Left lung (tissue), 10 donors: ENCODE results near the gene MSH6. TPM values are rescaled to one million over a fixed set of nuclear protein-coding genes. Genes with fewer than 3 reads are reported as not detected.

Source experiments
- ATAC-seq: fragments of 200-7000 bp; cut with Tn5 transposase; one replicate; pipeline ENCODE4 v1.9.1; 2020; ENCODE audit warnings: moderate library complexity
- DNase-seq, 4 donors: peaks; one replicate each; pipeline ENCODE4 v3.0.0-alpha.2; 2013 to 2020
- H3K27ac ChIP-seq, 2 donors: fragments of 200-600 bp; sonication (generic) in 1 of 2; one replicate each; pipeline versions ENCODE4 v1.5.0 to v1.8.0; 2020 to 2021
- H3K27me3 ChIP-seq, 2 donors: fragments of 200-600 bp; sonication (generic) in 1 of 2; one replicate each; pipeline versions ENCODE4 v1.5.0 to v1.8.0; 2020 to 2021
- H3K36me3 ChIP-seq, 2 donors: fragments of 200-600 bp; sonication (generic) in 1 of 2; one replicate each; pipeline versions ENCODE4 v1.5.0 to v1.8.0; 2020 to 2021
- H3K4me1 ChIP-seq, 2 donors: fragments of 200-600 bp; one replicate each; pipeline ENCODE4 v1.8.0; 2021
- H3K4me3 ChIP-seq, 2 donors: fragments of 200-600 bp; sonication (generic) in 1 of 2; one replicate each; pipeline versions ENCODE4 v1.5.0 to v1.8.0; 2020 to 2021; ENCODE audit warnings: mild to moderate bottlenecking in 1 of 2
- H3K9me3 ChIP-seq, 2 donors: fragments of 200-600 bp; sonication (generic) in 1 of 2; one replicate each; pipeline versions ENCODE4 v1.5.0 to v1.8.0; 2020 to 2021
- intact Hi-C, 2 donors: fragments of 100-400 bp; cut with DNase I; formaldehyde crosslinking; loops; one replicate each; pipeline versions ENCODE4 v1.11.2 to v1.14.2; 2022
- polyA plus RNA-seq, 6 donors: library from polyadenylated mRNA; unstranded; fragments of 120-200 nt; gene quantifications; one replicate each; pipeline ENCODE4 v1.2.1, GENCODE V29; 2013; ENCODE audit not compliant: insufficient read length in 6 of 6
- total RNA-seq, 2 donors: library from RNA; stranded (reverse); fragmentation: NEBNext Ultra II Directional; extraction: Animal tissue kit (Norgen Biotek cat#: 25700); gene quantifications; one replicate each; pipeline ENCODE4 v1.2.1, GENCODE V29; 2021
- TF ChIP-seq, protein P1 (sequence below), 2 donors: fragments of 200-600 bp; sonication (generic) in 1 of 2; IDR thresholded peaks; one replicate each; pipeline versions ENCODE4 v1.5.0 to v1.8.0; 2021; ENCODE audit warnings: antibody characterized with exemption in 2 of 2
- donor health status: DM: no; HTN: yes; CAD: no.
- donor health status: DM: no; HTN: no; CAD: no.

Gene MSH6
- total and polyA plus RNA-seq, 8 donors, result 48.2 to 90.1 (median 73.0) TPM

DNA sequence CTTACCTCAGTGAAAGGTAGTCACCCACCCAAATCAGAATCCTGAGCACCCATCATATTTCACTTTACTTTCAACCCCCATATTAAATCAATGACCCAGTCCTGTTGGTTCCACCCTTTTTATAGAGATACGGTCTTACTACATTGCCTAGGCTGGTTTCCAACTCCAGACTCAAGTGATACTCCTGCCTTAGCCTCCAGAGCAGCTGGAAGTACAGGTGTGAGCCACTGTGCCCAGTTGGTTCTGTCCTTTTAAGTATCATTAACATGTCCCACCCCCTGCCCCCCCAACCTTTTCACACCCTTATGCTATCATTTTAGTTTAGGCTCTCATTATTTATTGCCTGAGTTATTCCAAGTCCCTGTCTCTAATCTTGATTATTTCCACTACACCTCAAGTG lies 28.7 kb downstream of the MSH6 start:
- peaks cover 0 to 96% of the 10 kb centered on the region in 2 donors for H3K36me3 ChIP-seq
- no peaks in the 10 kb centered on the region for H3K27me3 ChIP-seq
- no peak for ATAC-seq

DNA sequence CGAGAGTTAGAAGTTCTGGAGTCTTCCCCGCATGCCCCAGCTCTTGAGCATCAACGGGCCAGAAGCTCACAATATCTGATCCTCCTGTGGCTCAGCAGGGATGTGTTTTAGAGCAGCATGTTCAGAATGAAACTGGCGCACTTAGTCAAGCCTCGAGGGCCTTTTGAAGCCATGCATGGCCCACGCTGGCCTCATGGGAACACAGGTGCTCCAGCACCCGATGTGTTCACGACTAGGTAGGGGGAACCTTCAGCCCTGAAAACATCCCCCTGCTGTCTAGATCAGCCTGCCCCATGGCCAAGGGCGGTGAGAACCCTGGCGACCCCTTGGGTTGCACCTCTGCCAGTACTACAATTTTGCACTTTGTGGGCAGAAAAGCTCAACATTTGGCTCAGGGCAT lies 32.8 kb downstream of the MSH6 start:
- H3K27ac ChIP-seq, result no peak overlapping the region
- H3K4me3 ChIP-seq, result no peak overlapping the region
- peaks cover 0 to 97% of the 10 kb centered on the region in 2 donors for H3K36me3 ChIP-seq
- TF ChIP-seq, protein P1, sequence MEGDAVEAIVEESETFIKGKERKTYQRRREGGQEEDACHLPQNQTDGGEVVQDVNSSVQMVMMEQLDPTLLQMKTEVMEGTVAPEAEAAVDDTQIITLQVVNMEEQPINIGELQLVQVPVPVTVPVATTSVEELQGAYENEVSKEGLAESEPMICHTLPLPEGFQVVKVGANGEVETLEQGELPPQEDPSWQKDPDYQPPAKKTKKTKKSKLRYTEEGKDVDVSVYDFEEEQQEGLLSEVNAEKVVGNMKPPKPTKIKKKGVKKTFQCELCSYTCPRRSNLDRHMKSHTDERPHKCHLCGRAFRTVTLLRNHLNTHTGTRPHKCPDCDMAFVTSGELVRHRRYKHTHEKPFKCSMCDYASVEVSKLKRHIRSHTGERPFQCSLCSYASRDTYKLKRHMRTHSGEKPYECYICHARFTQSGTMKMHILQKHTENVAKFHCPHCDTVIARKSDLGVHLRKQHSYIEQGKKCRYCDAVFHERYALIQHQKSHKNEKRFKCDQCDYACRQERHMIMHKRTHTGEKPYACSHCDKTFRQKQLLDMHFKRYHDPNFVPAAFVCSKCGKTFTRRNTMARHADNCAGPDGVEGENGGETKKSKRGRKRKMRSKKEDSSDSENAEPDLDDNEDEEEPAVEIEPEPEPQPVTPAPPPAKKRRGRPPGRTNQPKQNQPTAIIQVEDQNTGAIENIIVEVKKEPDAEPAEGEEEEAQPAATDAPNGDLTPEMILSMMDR (IDR thresholded peaks at IDR 0.05), result no peak
- no peaks in the 10 kb centered on the region for H3K4me1 ChIP-seq
- ATAC-seq, result no peak
- no peaks in the 10 kb centered on the region for H3K27me3 ChIP-seq
- no peak for DNase-seq
- intact Hi-C loops, result no loop called here
- H3K9me3 ChIP-seq, result no peaks in the 10 kb centered on the region

More for the DNA sequence above, 28.7 kb downstream of the MSH6 start:
- Histone ChIP-seq H3K9me3 (no peaks in the 10 kb centered on the region), H3K27ac (no peak overlapping the region), H3K4me1 (no peaks in the 10 kb centered on the region), H3K4me3 (no peak overlapping the region)
- TF ChIP-seq, protein P1 (IDR thresholded peaks at IDR 0.05), result no peak
- DNase-seq, result no peak
- intact Hi-C loops, result no loop called here

GRCh38 chr2:47818777-47819176 lies 35.8 kb downstream of the MSH6 start:
- DNase-seq, result no peak
- Histone ChIP-seq H3K9me3 (no peaks in the 10 kb centered on the region), H3K36me3 (peaks cover 0 to 97% of the 10 kb centered on the region in 2 donors), H3K27me3 (no peaks in the 10 kb centered on the region), H3K4me1 (no peaks in the 10 kb centered on the region), H3K4me3 (no peak overlapping the region), H3K27ac (peak overlapping the region in 1 of 2 donors; percentile 7)
- no peak for ATAC-seq
- intact Hi-C loops, result no loop called here
- TF ChIP-seq, protein P1 (IDR thresholded peaks at IDR 0.05), result no peak

GRCh38 chr2:47819834-47820233 lies 36.9 kb downstream of the MSH6 start:
- Histone ChIP-seq H3K4me3 (no peak overlapping the region), H3K4me1 (no peaks in the 10 kb centered on the region), H3K9me3 (no peaks in the 10 kb centered on the region), H3K27ac (no peak overlapping the region), H3K27me3 (no peaks in the 10 kb centered on the region), H3K36me3 (peaks cover 0 to 100% of the 10 kb centered on the region in 2 donors)
- ATAC-seq (no peak), DNase-seq (no peak)
- intact Hi-C loops, result no loop called here
- TF ChIP-seq, protein P1 (IDR thresholded peaks at IDR 0.05), result no peak

DNA sequence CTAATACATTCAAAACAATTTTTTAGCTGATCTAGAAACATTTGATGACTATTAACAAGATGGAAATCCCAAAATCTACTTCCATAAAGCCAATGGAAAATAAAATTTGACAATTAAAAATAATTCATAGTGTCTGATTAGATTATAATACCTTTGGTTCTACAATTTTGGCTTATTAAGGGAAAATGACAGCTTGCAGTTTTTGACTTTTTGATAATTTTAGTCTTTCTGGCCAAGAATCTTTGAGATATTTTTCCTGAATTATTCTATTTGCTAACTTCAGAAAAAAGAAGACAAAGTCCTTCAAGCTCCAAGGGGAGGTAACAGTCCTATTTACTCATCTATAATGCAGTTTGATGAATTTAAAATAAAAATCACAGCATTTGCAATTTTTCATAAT lies 39.6 kb downstream of the MSH6 start:
- no peak for DNase-seq
- no peak overlapping the region for H3K27ac ChIP-seq
- no peak for ATAC-seq
- H3K27me3 ChIP-seq, result no peaks in the 10 kb centered on the region
- H3K9me3 ChIP-seq, result no peaks in the 10 kb centered on the region
- no peak overlapping the region for H3K4me3 ChIP-seq
- peaks cover 0 to 93% of the 10 kb centered on the region in 2 donors for H3K36me3 ChIP-seq
- H3K4me1 ChIP-seq, result no peaks in the 10 kb centered on the region
- TF ChIP-seq, protein P1 (IDR thresholded peaks at IDR 0.05), result no peak
- intact Hi-C loops, result no loop called here
